KBM-7 (cell line): ENCODE results near the gene GAS7.
A peak's percentile ranks its signal among the peaks of the same experiment; 100 is the strongest.

Experiments
- DNase-seq: peaks from one replicate; pipeline ENCODE4 v3.0.0-alpha.2; 2015
- in situ Hi-C: fragments of 300-500 bp; cut with MboI; formaldehyde crosslinking; loops from 2 replicates; pipeline ENCODE4 v1.14.3; 2020; ENCODE audit warnings: low sequenced_read_pairs, low pct_unique_long_range_greater_than_20kb, mixed read lengths

Gene GAS7

GRCh38 chr17:10205549-10206185 is 7.3 kb upstream of the GAS7 start:
- in situ Hi-C loops = no loop called here
- peak; percentile 82 for DNase-seq

- in situ Hi-C loops = no loop called here
Measured at GRCh38 chr17:10201680-10202079, 3.3 kb upstream of the GAS7 start.

GRCh38 chr17:10200645-10201044 is 2.2 kb upstream of the GAS7 start:
- no peak for DNase-seq
- in situ Hi-C loops = no loop called here

More at GRCh38 chr17:10201680-10202079, 3.3 kb upstream of the GAS7 start:
- DNase-seq = no peak

GRCh38 chr17:10200016-10200415 is 1.6 kb upstream of the GAS7 start:
- in situ Hi-C loops = no loop called here
- DNase-seq = no peak

GRCh38 chr17:10197721-10198508 is 491 bp downstream of the GAS7 start:
- DNase-seq = peak; percentile 25
- in situ Hi-C loops = no loop called here

GRCh38 chr17:10197362-10197720 is 1.1 kb downstream of the GAS7 start:
- in situ Hi-C loops = no loop called here
- DNase-seq = no peak

- in situ Hi-C loops = no loop called here
- no peak for DNase-seq
Measured at GRCh38 chr17:10196941-10197340, 1.5 kb downstream of the GAS7 start.

- DNase-seq = no peak
- in situ Hi-C loops = no loop called here
Measured at GRCh38 chr17:10196384-10196895, 2.0 kb downstream of the GAS7 start.

- no peak for DNase-seq
- in situ Hi-C loops = no loop called here
Measured at GRCh38 chr17:10195090-10195805, 3.2 kb downstream of the GAS7 start.

- DNase-seq = no peak
- in situ Hi-C loops = no loop called here
Measured at GRCh38 chr17:10193632-10194031, 4.8 kb downstream of the GAS7 start.

- in situ Hi-C loops = no loop called here
- no peak for DNase-seq
Measured at GRCh38 chr17:10192972-10193371, 5.4 kb downstream of the GAS7 start.

- DNase-seq = no peak
- in situ Hi-C loops = no loop called here
Measured at GRCh38 chr17:10192461-10192860, 5.9 kb downstream of the GAS7 start.

- in situ Hi-C loops = no loop called here
- no peak for DNase-seq
Measured at GRCh38 chr17:10187456-10187855, 10.9 kb downstream of the GAS7 start.

- in situ Hi-C loops = no loop called here
- DNase-seq = no peak
Measured at GRCh38 chr17:10186771-10187410, 11.5 kb downstream of the GAS7 start.

GRCh38 chr17:10183931-10184930 is 14.2 kb downstream of the GAS7 start:
- DNase-seq = no peak
- in situ Hi-C loops = no loop called here

- DNase-seq = no peak
- in situ Hi-C loops = no loop called here
Measured at GRCh38 chr17:10182785-10183184, 15.6 kb downstream of the GAS7 start.

GRCh38 chr17:10178506-10178991 is 19.9 kb downstream of the GAS7 start:
- in situ Hi-C loops = no loop called here
- DNase-seq = peak; percentile 45

GRCh38 chr17:10177913-10178505 is 20.4 kb downstream of the GAS7 start:
- in situ Hi-C loops = no loop called here
- no peak for DNase-seq
